RWPE1 (cell line): Measurements from ENCODE around the gene HEPH.
"Not testable (repeated sequence)": the region's sequence is repeated elsewhere in the genome, so short reads cannot be mapped to it uniquely, and the experiment has no call there.

Experiments
- CTCF ChIA-PET: fragments of 350-600 bp; sonication (Branson Sonifier 250); formaldehyde crosslinking; extraction: SDS; loops from one replicate; lab custom pipeline; 2021; lab: Yijun Ruan, JAX
- POLR2A ChIA-PET: fragments of 400-600 bp; formaldehyde crosslinking; extraction: SDS; loops from one replicate; lab custom pipeline; 2020; ENCODE audit warnings: antibody characterized with exemption; ENCODE audit not compliant: low non-redundant PET; lab: Yijun Ruan, JAX
- DNase-seq: peaks from one replicate; pipeline ENCODE4 v3.0.0; 2012; ENCODE audit warnings: low spot score
- H3K27ac ChIP-seq: fragments of 450-650 bp; 2 replicates; pipeline ENCODE4 v1.5.1; 2017
- CTCF ChIP-seq: fragments of 450-650 bp; conservative IDR thresholded peaks from 2 replicates; pipeline ENCODE4 v1.5.1; 2017; ENCODE audit warnings: low read depth, mild to moderate bottlenecking

HEPH gene

GRCh38 chrX:66163849-66164411 is at the start of gene HEPH:
Gene HEPH (plus strand): TSS chrX:66164247. CDS start chrX:66170571, 6,324 bp downstream.
- ChIA-PET CTCF (no interaction called here), POLR2A (no interaction called here)
- TF ChIP-seq CTCF, result no peak
- DNase-seq, result no peak
- no peak within 1 kb of the TSS for H3K27ac ChIP-seq

GRCh38 chrX:66118722-66119121 is 45.3 kb upstream of the HEPH start:
- POLR2A ChIA-PET, CTCF ChIA-PET, DNase-seq, H3K27ac ChIP-seq: not testable (repeated sequence)

GRCh38 chrX:66121354-66121753 is 42.7 kb upstream of the HEPH start:
- CTCF ChIA-PET, POLR2A ChIA-PET: not testable (repeated sequence)

GRCh38 chrX:66126662-66127061 is 37.4 kb upstream of the HEPH start:
- no peak for DNase-seq
- TF ChIP-seq CTCF, result no peak
- H3K27ac ChIP-seq, result no peak overlapping the region
- POLR2A ChIA-PET, result no interaction called here
- CTCF ChIA-PET, result interaction anchor here (0.6 kb wide), 1 partner anchor 30 kb away, joined by 3 read pairs; no protein-coding TSS in a partner anchor

More at GRCh38 chrX:66121354-66121753, 42.7 kb upstream of the HEPH start:
- DNase-seq, H3K27ac ChIP-seq: not testable (repeated sequence)

- CTCF ChIA-PET, result no interaction called here
- POLR2A ChIA-PET, result no interaction called here
- TF ChIP-seq CTCF, result no peak
- no peak for DNase-seq
- no peak overlapping the region for H3K27ac ChIP-seq
Observed at GRCh38 chrX:66130469-66130868, 33.6 kb upstream of the HEPH start.

GRCh38 chrX:66135284-66135683 is 28.8 kb upstream of the HEPH start:
- POLR2A ChIA-PET, CTCF ChIA-PET, H3K27ac ChIP-seq, DNase-seq: not testable (repeated sequence)

GRCh38 chrX:66142351-66142750 is 21.7 kb upstream of the HEPH start:
- ChIA-PET POLR2A (no interaction called here), CTCF (no interaction called here)
- DNase-seq, result no peak
- no peak for TF ChIP-seq CTCF
- no peak overlapping the region for H3K27ac ChIP-seq

GRCh38 chrX:66144258-66144657 is 19.8 kb upstream of the HEPH start:
- ChIA-PET CTCF (no interaction called here), POLR2A (no interaction called here)
- DNase-seq, result no peak
- no peak overlapping the region for H3K27ac ChIP-seq
- no peak for TF ChIP-seq CTCF
